Effector CD4-positive, alpha-beta T cell (primary cell): Measurements from ENCODE around the gene CAMTA2.

Experiments used
- DNase-seq: peaks from one replicate; pipeline ENCODE4 v3.0.0-alpha.2; 2020

Gene CAMTA2

GRCh38 chr17:5002121-5002788, 14.8 kb upstream of the CAMTA2 start:
- DNase-seq = no peak

- no peak for DNase-seq
Measured at GRCh38 chr17:5000237-5000639, 12.8 kb upstream of the CAMTA2 start.

DNA sequence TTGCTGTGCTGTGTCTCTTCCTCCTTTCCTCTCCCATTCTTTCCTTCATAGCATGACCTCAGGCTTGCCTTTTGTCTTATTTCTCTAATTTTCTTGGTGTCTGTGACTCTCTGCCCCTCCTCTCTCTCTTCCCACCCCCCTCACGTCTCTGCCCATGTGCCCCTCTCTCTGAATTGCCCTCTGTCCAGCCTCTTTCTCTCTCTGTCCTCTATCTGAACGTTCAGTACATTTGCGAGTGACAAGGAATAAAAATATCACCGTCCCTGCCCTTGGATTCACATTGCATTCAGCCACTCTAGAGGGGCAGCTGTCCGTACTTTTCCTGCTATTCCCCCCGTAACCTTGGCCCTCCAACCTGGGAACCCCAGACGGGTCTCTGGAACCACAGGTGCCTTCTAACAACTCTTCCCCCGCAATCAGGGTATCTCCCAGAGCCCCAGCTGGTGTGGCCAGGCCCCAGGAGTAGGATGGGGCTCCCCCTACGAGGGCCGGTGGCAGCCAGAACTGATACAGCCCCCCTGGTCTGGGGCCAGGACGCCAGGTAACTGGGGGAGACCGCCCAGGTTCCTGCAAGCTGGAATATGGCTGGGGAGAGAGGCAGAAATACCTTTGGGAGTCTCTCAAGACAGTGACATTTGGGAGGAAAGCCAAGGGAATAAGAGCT, 12.1 kb upstream of the CAMTA2 start:
- no peak for DNase-seq

GRCh38 chr17:4998732-4999429, 11.4 kb upstream of the CAMTA2 start:
- DNase-seq = no peak

DNA sequence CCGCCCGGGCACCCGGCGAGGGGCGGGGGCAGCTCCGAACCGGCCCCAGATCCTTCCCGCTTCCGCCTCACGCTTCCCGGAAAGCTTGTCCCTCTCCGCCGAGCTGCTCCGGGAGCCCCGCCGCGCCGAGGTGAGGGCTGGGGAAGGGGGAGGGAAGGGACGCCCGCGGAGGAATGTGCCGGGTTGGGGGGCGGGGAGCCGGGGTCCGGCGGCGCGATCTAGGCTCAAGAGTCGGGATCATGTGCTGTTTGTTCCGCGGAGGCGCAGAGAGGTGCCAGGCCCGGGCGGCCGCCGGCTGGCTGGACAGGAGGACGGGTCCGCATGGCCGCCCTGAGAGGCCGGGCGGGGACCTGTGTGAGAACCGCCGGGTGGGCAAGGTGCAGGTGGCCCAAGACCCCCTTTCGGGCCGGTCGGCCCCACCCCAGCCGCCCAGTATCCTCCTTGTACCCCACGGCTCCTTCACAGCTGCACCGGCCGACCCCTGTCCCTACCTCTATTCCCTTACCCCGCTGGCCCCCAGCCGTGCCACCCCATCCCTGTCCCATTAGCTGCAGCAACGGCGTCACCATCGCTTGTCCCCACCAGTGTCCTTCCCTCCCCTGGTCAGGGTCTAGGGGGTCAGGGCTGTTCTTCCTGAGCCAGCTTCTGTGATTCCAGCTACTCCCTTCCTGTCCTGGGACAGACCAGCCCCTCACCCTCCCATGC, 10.7 kb upstream of the CAMTA2 start:
- peak; percentile 23 for DNase-seq

DNA sequence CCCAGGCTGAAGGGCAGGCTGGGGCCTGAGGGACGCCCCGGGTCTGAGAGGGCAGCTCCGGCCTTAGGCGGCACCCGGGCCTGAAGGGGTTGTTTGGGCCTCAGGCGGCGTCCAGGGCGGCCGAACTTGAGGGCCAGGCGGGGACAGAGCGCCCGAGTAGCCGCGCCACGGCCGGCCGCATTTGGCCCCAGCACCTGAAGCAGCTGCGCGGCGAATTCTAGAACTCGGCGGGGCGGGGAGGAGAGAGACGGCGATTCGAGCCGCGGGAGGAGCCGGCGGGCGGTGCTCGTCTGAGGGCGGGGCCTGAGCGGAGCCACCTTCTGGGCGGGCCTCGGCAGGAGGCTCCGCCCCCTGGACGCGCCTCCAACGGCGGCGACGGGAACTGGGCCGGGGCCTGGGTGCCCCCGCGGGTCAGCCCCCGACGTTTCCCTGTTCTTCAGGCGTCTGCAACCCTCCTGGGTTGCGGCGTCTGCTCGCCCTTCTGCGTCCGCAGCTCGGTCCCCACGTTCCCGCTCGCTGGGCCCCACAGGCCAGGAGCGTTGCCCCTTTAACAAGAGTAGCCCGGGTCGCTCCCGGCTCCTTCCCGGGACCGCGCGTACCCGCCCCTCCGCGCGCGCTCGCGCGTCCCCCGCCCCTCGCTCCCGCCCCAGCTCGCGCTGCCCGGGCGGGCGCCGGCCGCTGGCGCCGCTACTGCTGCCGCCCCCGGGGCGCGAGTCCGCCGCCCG, 10.0 kb upstream of the CAMTA2 start, which contains the start of the genes INCA1 and KIF1C:
Gene INCA1, minus strand, starts transcription at position 221 of the 725 bp plus-strand sequence. CDS start 3,085 bp downstream, outside the sequence.
Gene KIF1C, plus strand, starts transcription at position 649 of the 725 bp plus-strand sequence. CDS start 2,297 bp downstream, outside the sequence.
- peak; percentile 85 for DNase-seq

DNA sequence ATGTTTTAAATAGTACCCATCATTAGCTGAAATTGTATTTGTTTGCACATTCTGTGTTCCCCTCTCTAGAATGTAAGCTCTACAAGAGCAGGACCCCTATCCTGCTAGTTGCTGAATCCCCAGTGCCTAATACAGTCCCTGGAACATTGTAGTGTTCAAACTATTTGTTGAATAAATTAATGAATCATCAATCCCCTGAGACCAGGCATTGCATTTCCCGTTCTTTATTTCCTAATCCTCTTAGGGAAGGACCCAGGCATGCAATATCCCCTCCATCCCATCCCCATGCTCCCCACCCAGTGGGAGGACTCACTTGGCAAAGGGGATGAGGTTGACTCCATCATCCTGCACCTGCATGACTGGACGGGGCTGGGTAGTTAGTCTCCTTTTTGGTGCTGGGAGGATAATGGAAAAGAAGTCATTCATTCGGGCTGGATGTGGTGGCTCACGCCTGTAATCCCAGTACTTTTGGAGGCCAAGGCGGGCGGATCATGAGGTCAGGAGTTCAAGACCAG, 6.7 kb upstream of the CAMTA2 start:
- no peak for DNase-seq

- DNase-seq = no peak
Measured at GRCh38 chr17:4987767-4988567, 492 bp upstream of the CAMTA2 start.

- no peak for DNase-seq
Measured at GRCh38 chr17:4986403-4986802, 1.1 kb downstream of the CAMTA2 start.

GRCh38 chr17:4982305-4982704, 5.2 kb downstream of the CAMTA2 start:
- DNase-seq = no peak

GRCh38 chr17:4980644-4981216, 6.7 kb downstream of the CAMTA2 start:
- peak; percentile 45 for DNase-seq

DNA sequence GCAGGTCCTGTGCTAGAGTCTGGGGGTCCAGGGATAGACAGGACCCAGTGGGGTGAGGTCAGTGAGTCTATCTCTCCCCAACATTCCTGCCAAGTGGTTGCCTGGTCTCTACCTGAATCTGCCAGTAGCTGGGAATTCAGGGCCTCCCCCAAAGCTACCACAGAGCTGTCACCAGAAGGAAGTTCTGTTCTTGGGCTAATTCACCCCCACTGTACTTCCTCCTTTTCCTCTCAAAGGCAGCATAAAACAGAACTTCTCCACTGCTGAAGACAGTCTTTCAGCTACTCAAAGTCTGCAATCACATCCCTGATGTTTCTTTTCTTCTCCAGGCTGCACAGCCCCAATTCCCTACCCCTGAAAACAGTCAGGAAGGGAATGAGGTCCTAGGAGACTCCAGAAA, 8.7 kb downstream of the CAMTA2 start:
- DNase-seq = no peak

DNA sequence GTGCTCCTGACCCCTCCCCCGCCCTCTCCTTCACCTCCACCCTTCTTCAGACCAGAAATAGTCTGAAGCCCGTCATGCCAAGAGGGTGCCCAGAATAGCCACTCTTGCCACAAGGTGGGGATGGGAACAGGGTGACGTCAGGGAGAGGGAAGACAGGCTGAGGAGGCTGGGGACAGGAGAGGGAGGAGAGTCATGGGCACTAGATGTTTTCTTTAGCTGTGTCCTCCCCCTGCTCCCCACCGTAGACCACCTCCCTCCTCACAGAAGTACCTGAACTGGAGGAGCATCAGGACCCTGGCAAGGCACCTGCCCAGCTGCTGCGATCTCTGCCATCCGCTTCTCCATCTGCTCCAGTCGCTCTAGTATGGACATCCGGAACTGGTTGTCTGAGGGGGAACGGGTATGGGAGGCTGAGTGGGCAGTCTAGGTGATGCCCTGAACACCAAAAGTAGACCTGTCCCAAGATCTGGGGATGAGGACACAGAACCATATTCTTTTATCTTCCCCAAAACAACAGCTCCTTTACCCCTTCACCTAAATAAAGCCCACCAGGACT, 13.3 kb downstream of the CAMTA2 start:
- DNase-seq = no peak

DNA sequence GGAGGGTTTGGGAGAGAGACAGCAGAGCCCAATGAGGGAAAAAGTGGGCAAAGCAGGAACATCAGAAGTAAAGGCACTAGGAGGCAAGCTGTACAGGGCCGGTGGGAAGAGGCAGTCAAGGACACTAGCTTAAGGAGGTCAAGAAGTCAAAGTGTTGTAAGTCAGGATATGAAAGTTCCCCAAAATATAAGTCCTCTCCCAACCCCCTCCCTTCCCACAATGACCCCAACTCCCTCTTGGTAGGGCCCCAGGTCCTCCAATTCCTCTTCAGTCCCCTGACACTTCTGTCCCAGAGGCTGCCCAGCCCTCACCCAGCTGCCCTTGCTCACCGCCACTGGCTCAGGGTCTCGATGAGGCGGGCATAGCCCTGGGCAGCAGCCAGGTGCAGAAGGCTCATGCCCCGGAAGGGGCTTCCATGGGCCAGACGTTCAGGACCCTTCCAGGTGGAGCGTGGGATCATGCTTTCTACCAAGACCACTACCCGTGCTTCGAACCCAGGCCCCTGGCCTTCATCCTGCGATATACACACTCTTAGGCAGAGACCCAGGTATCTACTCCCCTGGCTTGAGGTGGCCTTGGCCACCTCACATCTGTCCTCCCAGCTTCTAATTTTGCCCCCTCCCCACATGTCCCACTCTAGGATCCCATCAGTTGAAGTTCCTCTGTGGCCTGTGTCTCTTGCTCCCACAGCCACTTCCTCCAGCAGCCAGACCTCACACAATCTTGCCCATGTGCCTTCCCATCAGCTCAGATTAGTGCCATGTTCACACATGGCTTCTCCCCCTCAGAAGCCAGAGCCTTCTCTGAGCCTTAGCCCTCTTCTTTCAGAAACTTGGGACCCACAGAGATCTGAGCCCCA, 14.0 kb downstream of the CAMTA2 start:
- no peak for DNase-seq

- DNase-seq = no peak
Measured at GRCh38 chr17:4972752-4973151, 14.7 kb downstream of the CAMTA2 start.

DNA sequence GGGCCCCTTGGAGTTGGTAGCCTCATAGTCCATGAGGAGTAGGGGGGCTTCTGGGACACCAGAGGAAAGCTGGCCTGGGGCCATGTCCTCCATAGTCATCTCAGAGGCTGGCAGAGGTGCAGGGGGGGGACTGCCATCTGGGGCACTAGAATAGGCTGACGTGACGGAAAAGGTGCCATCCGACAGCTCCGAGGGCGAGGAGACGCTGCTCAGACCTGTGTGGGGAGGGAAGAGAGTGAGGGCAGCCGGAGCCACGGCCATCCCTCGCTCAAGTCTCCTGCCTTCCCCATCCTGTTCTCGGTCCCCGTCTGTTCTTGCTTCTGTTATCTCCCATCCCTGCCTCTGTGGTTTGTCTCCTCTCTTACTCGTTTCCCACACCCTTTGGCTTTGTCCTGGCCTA, 15.2 kb downstream of the CAMTA2 start:
- no peak for DNase-seq

DNA sequence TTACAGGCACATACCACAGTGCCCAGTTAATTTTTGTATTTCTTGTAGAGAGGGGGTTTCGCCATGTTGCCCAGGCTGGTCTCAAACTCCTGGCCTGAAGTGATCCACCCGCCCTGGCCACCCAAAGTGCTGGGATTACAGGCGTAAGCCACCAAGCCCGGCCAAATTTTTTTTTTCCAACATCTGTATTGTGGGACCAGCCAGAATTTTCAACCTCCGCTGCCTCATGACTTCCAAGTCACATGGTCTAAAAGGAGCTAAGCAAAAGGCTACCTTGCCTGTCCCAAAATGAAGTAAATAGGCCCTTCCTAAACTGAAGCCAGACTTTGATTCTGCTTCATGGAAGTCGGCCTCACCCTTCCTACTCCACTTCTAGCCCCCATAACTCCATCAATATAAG, 15.6 kb downstream of the CAMTA2 start:
- no peak for DNase-seq

GRCh38 chr17:4970273-4970672, 17.2 kb downstream of the CAMTA2 start:
- no peak for DNase-seq

DNA sequence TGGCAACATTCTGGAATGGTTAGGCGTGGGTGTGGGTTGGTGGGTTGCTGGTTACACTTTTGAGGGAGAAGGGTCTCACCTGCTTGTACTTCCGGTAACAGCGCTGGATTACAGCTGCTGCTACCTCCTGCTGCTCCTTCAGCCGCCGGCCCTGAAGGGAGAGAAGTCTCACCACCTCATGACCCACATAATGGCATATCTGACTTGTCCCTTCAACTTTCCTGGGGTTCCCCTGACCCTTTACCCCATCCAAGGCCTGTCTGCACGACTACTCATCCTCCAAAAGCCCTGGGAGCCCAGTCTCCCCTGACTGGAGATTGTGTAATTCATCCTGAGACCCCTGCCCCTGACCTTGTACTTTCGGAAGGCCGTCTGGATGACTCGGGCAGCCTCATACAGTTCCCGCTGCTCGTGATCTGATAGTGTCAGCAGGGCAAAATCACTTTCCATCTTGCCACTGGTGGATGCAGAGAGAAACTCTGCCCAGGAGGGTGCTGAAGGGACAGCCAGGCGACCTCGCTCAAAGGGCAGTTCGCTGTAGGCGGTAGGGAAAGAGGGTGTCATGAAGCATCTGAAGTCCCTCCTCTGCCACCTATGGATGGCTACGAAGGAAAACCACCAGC, 17.8 kb downstream of the CAMTA2 start:
- DNase-seq = no peak
